GM18909 (cell line): ENCODE measurements around the gene LIPE.
"Not testable (repeated sequence)": the region's sequence is repeated elsewhere in the genome, so short reads cannot be mapped to it uniquely, and the experiment has no call there.

Experiments
- ATAC-seq: cut with Tn5 transposase; IDR thresholded peaks from one replicate; pipeline ENCODE4 v1.9.1; 2021; ENCODE audit warnings: mild to moderate bottlenecking; ENCODE audit not compliant: unreplicated experiment, poor library complexity

LIPE gene

GRCh38 chr19:42427313-42427712, at the start of gene LIPE:
TSS of gene LIPE (minus strand) at chr19:42427388. CDS start at chr19:42427149, 239 bp downstream.
- ATAC-seq, result no peak

GRCh38 chr19:42475366-42475765, 48.2 kb upstream of the LIPE start:
- ATAC-seq, result no peak

- no peak for ATAC-seq
These were observed 47.6 kb upstream of the LIPE start for GRCh38 chr19:42474743-42475142.

- no peak for ATAC-seq
These were observed 46.5 kb upstream of the LIPE start for GRCh38 chr19:42473686-42474085.

- no peak for ATAC-seq
These were observed 45.4 kb upstream of the LIPE start for GRCh38 chr19:42472402-42473147.

- no peak for ATAC-seq
These were observed 44.5 kb upstream of the LIPE start for GRCh38 chr19:42471554-42472249.

GRCh38 chr19:42469311-42470235, 42.4 kb upstream of the LIPE start:
- no peak for ATAC-seq

GRCh38 chr19:42468273-42468796, 41.1 kb upstream of the LIPE start:
- ATAC-seq, result no peak

GRCh38 chr19:42467183-42467760, 40.1 kb upstream of the LIPE start:
- no peak for ATAC-seq

GRCh38 chr19:42466521-42467182, 39.5 kb upstream of the LIPE start:
- ATAC-seq, result peak; percentile 16

- ATAC-seq, result peak; percentile 78
These were observed 38.7 kb upstream of the LIPE start for GRCh38 chr19:42465827-42466280.

GRCh38 chr19:42461700-42462324, 34.6 kb upstream of the LIPE start:
- ATAC-seq, result no peak

GRCh38 chr19:42461231-42461630, 34.0 kb upstream of the LIPE start:
- not testable (repeated sequence) for ATAC-seq

- ATAC-seq, result no peak
These were observed 32.7 kb upstream of the LIPE start for GRCh38 chr19:42459926-42460325.

GRCh38 chr19:42455621-42456081, 28.5 kb upstream of the LIPE start:
- no peak for ATAC-seq

GRCh38 chr19:42455086-42455485, 27.9 kb upstream of the LIPE start:
- no peak for ATAC-seq

GRCh38 chr19:42452590-42452989, 25.4 kb upstream of the LIPE start:
- ATAC-seq, result no peak

- ATAC-seq, result peak; percentile 96
These were observed 23.2 kb upstream of the LIPE start for GRCh38 chr19:42450314-42450934.
